H54 (cell line): Measurements from ENCODE around the gene ATP1B2.

ENCODE experiments used
- DNase-seq: peaks from one replicate; pipeline ENCODE4 v3.0.0; 2011; ENCODE audit warnings: low spot score, mixed read lengths; ENCODE audit not compliant: insufficient read length
- FAIRE-seq: peaks from 3 replicates; lab custom pipeline; 2011; peaks lifted over from hg19 to GRCh38; lab: Jason Lieb, UNC
- POLR2A ChIP-seq: IDR thresholded peaks from 2 replicates; pipeline ENCODE4 v1.6.1; 2011; ENCODE audit warnings: low read depth, mild to moderate bottlenecking, low read length

The ATP1B2 gene

GRCh38 chr17:7704601-7705268 lies 54.0 kb downstream of the ATP1B2 start, which contains the start of gene EFNB3:
Gene EFNB3 (plus strand): TSS chr17:7705202. CDS start chr17:7705599, 397 bp downstream.
- FAIRE-seq (no peak), DNase-seq (no peak)

GRCh38 chr17:7705269-7706255 lies 54.8 kb downstream of the ATP1B2 start:
- TF ChIP-seq POLR2A: no peak
- FAIRE-seq (no peak), DNase-seq (no peak)

More at GRCh38 chr17:7704601-7705268, 54.0 kb downstream of the ATP1B2 start, which contains the start of gene EFNB3:
- no peak for TF ChIP-seq POLR2A

GRCh38 chr17:7706631-7707354 lies 56.1 kb downstream of the ATP1B2 start:
- FAIRE-seq: no peak
- no peak for DNase-seq
- no peak for TF ChIP-seq POLR2A
